Fibroblast of mammary gland (primary cell): ENCODE data around the gene ABCG4.
A peak's percentile ranks its signal among the peaks of the same experiment; 100 is the strongest.
"Not testable (repeated sequence)": the region's sequence is repeated elsewhere in the genome, so short reads cannot be mapped to it uniquely, and the experiment has no call there.

Source experiments
- DNase-seq: peaks from one replicate; pipeline ENCODE4 v3.0.0-alpha.2; 2010; ENCODE audit warnings: low read depth
- H3K4me3 ChIP-seq: 2 replicates; pipeline ENCODE4 v1.5.1; 2011; ENCODE audit warnings: low read depth, mild to moderate bottlenecking, low read length, moderate library complexity; ENCODE audit not compliant: control insufficient read depth
- CTCF ChIP-seq: conservative IDR thresholded peaks from 2 replicates; pipeline ENCODE4 v1.5.1; 2011; ENCODE audit warnings: low read depth, low read length, inconsistent platforms; ENCODE audit not compliant: control insufficient read depth, insufficient read depth

ABCG4 gene

DNA sequence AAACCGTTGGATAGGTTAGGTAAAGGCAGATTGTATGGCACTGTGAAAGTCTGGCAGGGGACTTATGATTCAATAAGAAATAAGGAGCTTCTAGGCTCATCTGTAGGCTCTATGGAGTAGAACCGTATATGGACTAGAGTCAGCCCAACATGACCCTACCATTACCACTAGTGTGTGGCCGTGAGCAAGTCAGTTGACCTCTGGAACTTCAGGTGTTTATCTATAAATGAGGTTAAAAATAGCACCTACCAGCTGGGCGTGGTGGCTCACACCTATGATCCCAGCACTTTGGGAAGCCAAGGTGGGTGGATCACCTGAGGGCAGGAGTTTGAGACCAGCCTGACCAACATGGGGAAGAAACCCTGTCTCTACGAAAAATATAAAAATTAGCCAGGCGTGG lies 23.0 kb upstream of the ABCG4 start:
- H3K4me3 ChIP-seq: no peak overlapping the region
- TF ChIP-seq CTCF: no peak
- no peak for DNase-seq

- H3K4me3 ChIP-seq: no peak overlapping the region
- no peak for TF ChIP-seq CTCF
- no peak for DNase-seq
Measured at GRCh38 chr11:119126675-119127268, 22.1 kb upstream of the ABCG4 start.

DNA sequence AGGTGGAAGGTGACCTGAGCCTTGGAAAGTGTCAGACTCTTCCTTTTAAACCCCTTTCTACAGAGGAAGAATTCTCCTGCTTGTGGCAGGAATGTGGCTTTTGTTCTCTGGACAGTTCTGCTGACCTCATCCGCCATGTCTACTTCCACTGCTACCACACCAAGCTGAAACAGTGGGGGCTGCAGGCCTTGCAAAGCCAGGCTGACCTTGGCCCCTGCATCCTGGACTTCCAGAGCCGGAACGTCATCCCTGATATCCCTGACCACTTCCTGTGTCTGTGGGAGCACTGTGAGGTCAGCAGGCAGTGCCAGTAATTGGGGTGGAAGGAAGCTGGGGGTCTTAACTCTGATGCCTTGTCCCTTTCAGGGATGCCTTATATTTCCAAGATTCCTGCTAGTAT lies 18.2 kb upstream of the ABCG4 start:
- H3K4me3 ChIP-seq: no peak overlapping the region
- peak; percentile 11 for DNase-seq
- TF ChIP-seq CTCF: no peak

DNA sequence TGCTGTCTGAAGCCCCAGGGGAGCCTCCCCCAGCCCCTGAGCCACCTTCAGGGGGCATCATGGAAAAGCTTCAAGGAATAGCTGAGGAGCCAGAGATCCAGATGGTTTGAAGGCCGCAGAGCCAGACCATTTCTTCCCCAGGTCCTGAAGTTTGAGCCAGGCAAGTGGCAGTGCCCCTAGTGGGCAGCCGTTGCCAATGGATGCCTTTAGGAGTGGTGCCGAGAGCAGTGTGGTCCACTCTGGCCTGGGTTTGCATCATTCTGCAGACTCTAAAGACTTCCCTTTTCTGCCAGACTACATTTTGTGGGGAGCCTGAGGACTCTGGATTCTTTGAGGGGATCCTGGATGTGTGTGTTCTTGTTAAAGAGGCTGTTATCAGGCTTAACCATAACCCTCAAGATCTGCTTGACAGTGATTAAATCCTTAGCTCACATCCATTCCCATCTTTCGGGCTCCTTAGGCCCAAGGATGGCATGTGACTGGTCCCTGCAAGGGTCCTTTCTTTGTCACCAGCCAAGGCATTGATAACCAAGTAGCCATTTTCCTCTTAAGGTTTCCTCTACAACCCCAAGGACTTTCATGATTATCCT lies 14.4 kb upstream of the ABCG4 start:
- peak; percentile 48 for TF ChIP-seq CTCF
- H3K4me3 ChIP-seq: no peak overlapping the region
- DNase-seq: no peak

DNA sequence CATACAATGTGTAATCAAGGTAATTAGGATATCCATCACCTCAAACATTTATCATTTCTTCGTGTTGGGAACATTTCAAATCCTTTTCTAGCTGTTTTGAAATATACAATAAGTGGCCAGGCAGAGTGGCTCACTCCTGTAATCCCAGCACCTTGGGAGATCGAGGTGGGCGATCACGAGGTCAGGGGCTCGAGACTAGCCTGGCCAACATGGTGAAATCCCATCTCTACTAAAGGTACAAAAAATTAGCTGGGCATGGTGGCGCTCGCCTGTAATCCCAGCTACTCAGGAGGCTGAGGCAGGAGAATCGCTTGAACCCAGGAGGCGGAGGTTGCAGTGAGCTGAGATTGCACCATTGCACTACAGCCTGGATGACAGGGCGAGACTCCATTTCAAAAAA lies 9.6 kb upstream of the ABCG4 start:
- H3K4me3 ChIP-seq, DNase-seq: not testable (repeated sequence)

- DNase-seq: peak; percentile 70
- no peak overlapping the region for H3K4me3 ChIP-seq
Measured at GRCh38 chr11:119144825-119145486, 3.9 kb upstream of the ABCG4 start.

GRCh38 chr11:119145551-119145950 lies 3.3 kb upstream of the ABCG4 start:
- H3K4me3 ChIP-seq: no peak overlapping the region
- no peak for TF ChIP-seq CTCF
- DNase-seq: no peak

More at GRCh38 chr11:119144825-119145486, 3.9 kb upstream of the ABCG4 start:
- TF ChIP-seq CTCF: peak; percentile 56
